RWPE1 (cell line): ENCODE results near the gene DAPK1.

Experiments used
- CTCF ChIA-PET: fragments of 350-600 bp; sonication (Branson Sonifier 250); formaldehyde crosslinking; extraction: SDS; loops from one replicate; lab custom pipeline; 2021; lab: Yijun Ruan, JAX
- POLR2A ChIA-PET: fragments of 400-600 bp; formaldehyde crosslinking; extraction: SDS; loops from one replicate; lab custom pipeline; 2020; ENCODE audit warnings: antibody characterized with exemption; ENCODE audit not compliant: low non-redundant PET; lab: Yijun Ruan, JAX
- DNase-seq: peaks from one replicate; pipeline ENCODE4 v3.0.0; 2012; ENCODE audit warnings: low spot score
- H3K27ac ChIP-seq: fragments of 450-650 bp; 2 replicates; pipeline ENCODE4 v1.5.1; 2017
- TF ChIP-seq, protein P1 (sequence below): fragments of 450-650 bp; conservative IDR thresholded peaks from 2 replicates; pipeline ENCODE4 v1.5.1; 2017; ENCODE audit warnings: low read depth, mild to moderate bottlenecking

Gene DAPK1

DNA sequence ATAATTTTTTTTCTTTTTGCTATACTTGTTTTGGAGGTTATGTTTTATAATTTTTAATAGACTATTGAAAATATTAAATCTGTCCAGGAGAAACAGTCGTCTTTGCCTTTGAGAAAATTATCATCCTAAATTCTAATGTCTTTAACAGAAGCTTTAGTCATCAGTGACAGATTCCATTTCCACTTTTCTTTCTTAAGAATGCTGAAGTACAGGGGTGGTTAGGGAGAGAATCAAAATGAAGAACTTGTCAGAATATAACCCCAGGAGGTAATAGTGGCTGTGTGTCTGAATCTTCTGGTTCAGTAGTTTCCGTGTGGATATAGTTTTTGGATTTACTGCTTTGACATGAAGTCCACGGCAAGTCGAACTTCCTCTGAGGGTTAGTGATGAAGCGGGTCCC is 111.8 kb downstream of the DAPK1 start:
- no peak for DNase-seq
- CTCF ChIA-PET: interaction anchor here (0.6 kb wide), 2 partner anchors 8 to 92 kb away, joined by 3 read pairs; no protein-coding TSS in a partner anchor
- H3K27ac ChIP-seq: no peak overlapping the region
- POLR2A ChIA-PET: no interaction called here
- TF ChIP-seq, protein P1, sequence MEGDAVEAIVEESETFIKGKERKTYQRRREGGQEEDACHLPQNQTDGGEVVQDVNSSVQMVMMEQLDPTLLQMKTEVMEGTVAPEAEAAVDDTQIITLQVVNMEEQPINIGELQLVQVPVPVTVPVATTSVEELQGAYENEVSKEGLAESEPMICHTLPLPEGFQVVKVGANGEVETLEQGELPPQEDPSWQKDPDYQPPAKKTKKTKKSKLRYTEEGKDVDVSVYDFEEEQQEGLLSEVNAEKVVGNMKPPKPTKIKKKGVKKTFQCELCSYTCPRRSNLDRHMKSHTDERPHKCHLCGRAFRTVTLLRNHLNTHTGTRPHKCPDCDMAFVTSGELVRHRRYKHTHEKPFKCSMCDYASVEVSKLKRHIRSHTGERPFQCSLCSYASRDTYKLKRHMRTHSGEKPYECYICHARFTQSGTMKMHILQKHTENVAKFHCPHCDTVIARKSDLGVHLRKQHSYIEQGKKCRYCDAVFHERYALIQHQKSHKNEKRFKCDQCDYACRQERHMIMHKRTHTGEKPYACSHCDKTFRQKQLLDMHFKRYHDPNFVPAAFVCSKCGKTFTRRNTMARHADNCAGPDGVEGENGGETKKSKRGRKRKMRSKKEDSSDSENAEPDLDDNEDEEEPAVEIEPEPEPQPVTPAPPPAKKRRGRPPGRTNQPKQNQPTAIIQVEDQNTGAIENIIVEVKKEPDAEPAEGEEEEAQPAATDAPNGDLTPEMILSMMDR: no peak

DNA sequence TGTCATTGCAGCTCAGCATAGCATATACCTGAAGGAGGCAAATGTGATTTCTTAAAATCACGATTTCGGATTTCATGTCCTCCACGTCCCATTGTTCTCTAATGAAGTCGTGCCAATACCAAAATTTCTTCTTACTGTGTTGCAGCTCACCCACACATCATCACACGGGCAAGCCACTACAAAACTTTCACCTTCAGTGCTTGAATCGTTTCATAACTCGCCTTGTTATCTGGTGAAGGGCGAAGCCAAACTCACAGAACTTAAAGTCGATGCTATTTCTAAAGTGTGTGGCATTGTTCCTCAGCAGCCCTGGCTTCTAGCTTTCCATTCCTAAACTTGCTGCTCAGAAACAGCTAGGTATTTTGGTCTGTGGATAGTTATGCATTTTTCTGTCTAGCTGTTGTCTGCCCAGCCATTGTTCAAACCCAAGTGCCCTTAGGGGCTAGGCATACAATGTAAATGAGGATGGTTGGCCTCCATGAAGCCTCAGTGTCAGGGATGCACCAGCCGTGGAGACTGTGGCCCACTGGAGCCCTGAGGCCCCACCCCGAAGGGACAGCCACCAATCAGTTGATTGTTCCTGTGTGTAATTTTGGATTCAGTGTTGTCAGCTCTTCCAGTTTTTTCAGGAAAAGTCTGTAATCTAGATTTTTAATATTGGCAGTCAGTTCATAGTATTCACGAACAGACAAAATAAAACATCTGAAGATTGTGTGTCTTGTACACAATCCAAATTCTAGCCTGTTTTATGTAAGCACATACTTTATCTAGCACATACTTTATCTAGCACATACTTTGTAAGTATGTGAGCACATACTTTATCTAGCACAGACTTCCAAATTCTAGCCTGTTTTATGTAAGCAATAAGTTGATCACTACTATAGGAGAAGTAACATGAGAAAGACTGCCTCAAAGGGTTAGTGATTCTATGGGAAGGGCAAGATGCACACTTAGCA is 112.8 kb downstream of the DAPK1 start:
- H3K27ac ChIP-seq: peak overlapping the region; percentile 73
- TF ChIP-seq, protein P1: no peak
- POLR2A ChIA-PET: interaction anchor here (0.6 kb wide), 1 partner anchor 64 kb away, joined by 9 read pairs; no protein-coding TSS in a partner anchor
- no peak for DNase-seq
- CTCF ChIA-PET: interaction anchor here (0.6 kb wide), 1 partner anchor 185 kb away, joined by 3 read pairs; no protein-coding TSS in a partner anchor

DNA sequence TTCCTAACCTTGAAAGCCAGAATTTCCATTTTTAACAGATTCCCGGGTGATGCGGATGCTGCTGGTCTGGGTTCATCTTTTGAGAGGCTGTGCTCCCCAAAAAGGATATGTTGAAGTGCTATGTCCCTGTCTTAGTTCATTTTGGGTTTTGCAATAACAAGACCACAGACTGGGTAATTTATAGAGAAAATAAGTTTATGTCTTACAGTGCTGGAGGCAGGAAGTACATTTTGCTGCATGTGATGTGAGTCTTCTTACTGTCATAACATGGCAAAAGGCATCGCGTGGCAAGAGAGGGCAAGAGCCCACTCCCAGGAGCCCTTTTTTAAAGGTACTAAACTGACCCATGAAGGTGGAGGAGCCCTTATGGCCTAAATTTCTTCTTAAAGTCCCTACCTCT is 114.1 kb downstream of the DAPK1 start:
- no peak for DNase-seq
- H3K27ac ChIP-seq: no peak overlapping the region
- TF ChIP-seq, protein P1: no peak
- ChIA-PET POLR2A (no interaction called here), CTCF (no interaction called here)

DNA sequence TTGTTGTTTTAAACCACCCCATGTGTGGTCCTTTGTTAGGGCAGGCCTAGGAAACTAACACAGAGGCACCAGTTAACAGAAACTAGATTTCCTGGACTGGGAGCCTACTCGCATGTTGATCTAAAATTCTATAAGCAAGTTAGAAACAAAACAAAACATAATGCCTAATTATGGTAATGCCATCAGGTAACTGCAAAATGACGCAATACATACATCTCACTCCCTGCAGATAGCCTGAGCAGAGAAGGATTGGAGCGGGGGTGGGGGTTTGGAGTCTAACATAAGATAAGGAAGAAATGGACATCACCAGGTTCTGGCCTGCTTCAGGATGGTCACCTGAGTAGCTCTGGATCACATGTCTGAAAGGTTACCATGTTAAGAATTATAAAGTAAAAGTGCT is 114.9 kb downstream of the DAPK1 start:
- no peak for DNase-seq
- POLR2A ChIA-PET: no interaction called here
- CTCF ChIA-PET: no interaction called here
- no peak overlapping the region for H3K27ac ChIP-seq
- TF ChIP-seq, protein P1: no peak

DNA sequence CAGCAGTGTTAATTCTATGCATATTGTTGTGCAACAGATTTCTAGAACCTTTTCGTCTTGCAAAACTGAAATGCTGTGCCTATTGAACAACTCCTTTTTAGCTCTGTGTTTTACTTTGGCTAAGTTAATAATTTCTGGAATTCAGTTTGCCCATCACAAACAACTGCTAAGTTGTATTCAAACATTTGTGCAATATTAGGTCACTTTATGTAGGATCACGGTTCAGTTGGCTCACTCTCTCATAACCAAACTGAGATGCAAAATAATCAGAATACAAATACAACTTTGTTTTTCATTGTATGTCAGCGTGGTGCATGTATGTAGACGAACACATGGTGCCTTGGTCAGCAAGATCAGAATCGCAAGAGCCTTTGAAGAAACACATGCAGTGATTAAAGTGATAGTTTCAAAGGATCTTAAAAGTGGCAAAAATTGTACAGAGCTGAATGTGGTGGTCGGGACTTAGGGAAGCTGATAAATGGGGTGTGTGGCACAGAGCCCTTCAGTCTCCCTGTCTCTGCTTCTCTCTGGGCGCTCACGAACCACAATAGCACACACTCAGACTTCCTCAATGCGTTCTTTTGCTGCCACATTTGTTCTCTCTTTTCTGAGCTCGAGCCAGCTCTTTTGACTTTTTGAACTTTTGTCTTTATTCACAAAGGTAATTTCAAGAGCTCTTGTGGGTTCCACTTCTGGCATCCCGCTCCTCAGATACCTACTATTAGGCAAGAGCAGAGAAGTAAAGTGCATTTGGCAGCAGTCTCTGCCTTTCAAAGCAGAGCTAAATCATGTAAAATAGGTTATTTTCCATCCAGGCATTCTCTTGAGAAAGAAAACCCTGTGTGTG is 115.8 kb downstream of the DAPK1 start:
- POLR2A ChIA-PET: no interaction called here
- H3K27ac ChIP-seq: no peak overlapping the region
- CTCF ChIA-PET: interaction anchor here (0.6 to 1.1 kb wide), 2 partner anchors 19 to 35 kb away, joined by 3 read pairs; no protein-coding TSS in a partner anchor
- TF ChIP-seq, protein P1: no peak
- DNase-seq: no peak

- CTCF ChIA-PET: interaction anchor here (0.6 to 1.1 kb wide), 4 partner anchors 20 to 1158 kb away, joined by 3 to 4 read pairs (median 3); no protein-coding TSS in a partner anchor
- POLR2A ChIA-PET: no interaction called here
- DNase-seq: no peak
- TF ChIP-seq, protein P1: no peak
- H3K27ac ChIP-seq: no peak overlapping the region
These were observed 116.7 kb downstream of the DAPK1 start for GRCh38 chr9:87614397-87614796.
